Stimulated activated naive CD8-positive, alpha-beta T cell treated with anti-CD3 and anti-CD28 coated beads, Interleukin-15, Interleukin-2, amounts not matched to agents 100 ng/mL and 50 ng/mL, for 24 hours (primary cell): ENCODE data around the gene EGF.

Source experiments
- H3K27ac Mint-ChIP-seq: one replicate; pipeline ENCODE4 v1.8.0; 2021; ENCODE audit warnings: mild to moderate bottlenecking, mixed read lengths
- H3K27me3 Mint-ChIP-seq: one replicate; pipeline ENCODE4 v1.8.0; 2021; ENCODE audit warnings: mixed read lengths
- H3K36me3 Mint-ChIP-seq: one replicate; pipeline ENCODE4 v1.8.0; 2021; ENCODE audit warnings: low read depth, mixed read lengths
- H3K4me1 Mint-ChIP-seq: one replicate; pipeline ENCODE4 v1.8.0; 2021; ENCODE audit warnings: low read depth, mixed read lengths
- H3K4me3 Mint-ChIP-seq: one replicate; pipeline ENCODE4 v1.8.0; 2021; ENCODE audit warnings: mild to moderate bottlenecking, mixed read lengths
- H3K9me3 Mint-ChIP-seq: one replicate; pipeline ENCODE4 v1.8.0; 2021; ENCODE audit warnings: mixed read lengths

The EGF gene

GRCh38 chr4:110042545-110043517 lies 130.1 kb downstream of the EGF start:
- Mint-ChIP-seq H3K9me3 (no peaks in the 10 kb centered on the region), H3K27me3 (peaks cover 14% of the 10 kb centered on the region), H3K36me3 (no peaks in the 10 kb centered on the region), H3K4me1 (peaks cover 7% of the 10 kb centered on the region), H3K27ac (no peak overlapping the region), H3K4me3 (no peak overlapping the region)

- Mint-ChIP-seq H3K4me3 (no peak overlapping the region), H3K36me3 (no peaks in the 10 kb centered on the region), H3K27ac (no peak overlapping the region), H3K9me3 (no peaks in the 10 kb centered on the region), H3K4me1 (peaks cover 7% of the 10 kb centered on the region), H3K27me3 (peaks cover 14% of the 10 kb centered on the region)
Measured at GRCh38 chr4:110046588-110047049, 133.9 kb downstream of the EGF start.

GRCh38 chr4:110049951-110050925 lies 137.6 kb downstream of the EGF start:
- H3K4me3 Mint-ChIP-seq, result no peak overlapping the region
- no peaks in the 10 kb centered on the region for H3K9me3 Mint-ChIP-seq
- H3K36me3 Mint-ChIP-seq, result no peaks in the 10 kb centered on the region
- no peak overlapping the region for H3K27ac Mint-ChIP-seq
- H3K27me3 Mint-ChIP-seq, result no peaks in the 10 kb centered on the region
- peaks cover 2% of the 10 kb centered on the region for H3K4me1 Mint-ChIP-seq

GRCh38 chr4:110055158-110055768 lies 142.6 kb downstream of the EGF start:
- Mint-ChIP-seq H3K4me1 (peaks cover 25% of the 10 kb centered on the region), H3K36me3 (no peaks in the 10 kb centered on the region), H3K27ac (no peak overlapping the region), H3K4me3 (no peak overlapping the region), H3K9me3 (no peaks in the 10 kb centered on the region), H3K27me3 (no peaks in the 10 kb centered on the region)

DNA sequence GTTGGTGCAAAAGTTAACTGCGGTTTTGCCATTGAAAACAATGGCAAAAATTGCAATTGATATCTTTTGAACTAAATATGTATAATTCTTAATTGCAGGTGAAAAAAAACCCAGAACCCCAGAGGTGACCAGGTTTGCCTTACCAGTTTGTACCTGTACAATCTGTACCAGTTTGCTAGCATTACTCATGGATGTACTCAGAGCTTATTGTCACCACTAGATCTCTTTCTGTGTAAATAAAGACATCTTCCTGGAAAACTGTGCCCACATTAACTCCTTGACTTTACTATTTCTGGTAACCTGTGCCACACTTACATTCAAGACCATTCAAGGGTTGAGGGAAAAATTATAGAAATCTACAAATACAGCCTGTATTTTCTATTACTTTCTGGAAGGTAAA lies 146.0 kb downstream of the EGF start:
- Mint-ChIP-seq H3K27ac (no peak overlapping the region), H3K36me3 (no peaks in the 10 kb centered on the region), H3K9me3 (no peaks in the 10 kb centered on the region)

DNA sequence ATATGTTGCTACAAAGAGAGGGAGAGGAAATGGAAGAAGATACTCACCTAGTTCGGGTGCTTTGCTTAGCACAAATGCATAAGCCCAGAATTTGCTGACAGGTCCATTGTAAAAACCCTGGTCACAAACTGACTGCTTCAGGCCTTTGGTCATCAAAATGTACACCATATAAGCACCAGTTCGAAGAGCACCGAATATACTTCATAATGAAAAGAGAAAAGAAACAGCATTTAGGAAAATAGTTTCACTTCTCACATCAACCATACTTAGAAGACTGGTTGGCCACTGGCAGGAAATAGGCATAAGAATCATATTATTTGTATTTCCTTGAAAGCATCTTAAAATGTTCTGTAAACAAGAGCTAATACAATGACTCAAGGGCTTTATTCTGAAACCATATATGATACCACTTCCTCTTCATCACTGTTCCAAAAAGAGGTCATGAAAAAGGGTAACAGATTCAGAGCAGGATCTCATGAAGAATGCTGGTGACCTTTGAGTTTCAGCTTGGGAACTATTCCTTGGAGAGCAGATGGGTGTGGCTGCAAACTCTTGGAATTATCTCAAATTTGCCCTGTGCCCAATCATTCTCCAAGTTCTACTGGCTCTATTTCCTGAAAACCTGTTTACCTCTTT lies 147.0 kb downstream of the EGF start:
- H3K9me3 Mint-ChIP-seq, result no peaks in the 10 kb centered on the region
- H3K4me1 Mint-ChIP-seq, result peaks cover 37% of the 10 kb centered on the region
- no peaks in the 10 kb centered on the region for H3K36me3 Mint-ChIP-seq
- peak overlapping the region; percentile 28 for H3K4me3 Mint-ChIP-seq
- peak overlapping the region; percentile 57 for H3K27ac Mint-ChIP-seq
- H3K27me3 Mint-ChIP-seq, result no peaks in the 10 kb centered on the region

More for the DNA sequence above, 146.0 kb downstream of the EGF start:
- H3K4me1 Mint-ChIP-seq, result peaks cover 37% of the 10 kb centered on the region
- no peaks in the 10 kb centered on the region for H3K27me3 Mint-ChIP-seq
- H3K4me3 Mint-ChIP-seq, result no peak overlapping the region

GRCh38 chr4:110061076-110061475 lies 148.4 kb downstream of the EGF start:
- no peaks in the 10 kb centered on the region for H3K27me3 Mint-ChIP-seq
- peaks cover 29% of the 10 kb centered on the region for H3K4me1 Mint-ChIP-seq
- H3K9me3 Mint-ChIP-seq, result no peaks in the 10 kb centered on the region
- no peaks in the 10 kb centered on the region for H3K36me3 Mint-ChIP-seq
- H3K4me3 Mint-ChIP-seq, result no peak overlapping the region
- no peak overlapping the region for H3K27ac Mint-ChIP-seq
